ENCODE measurements around the gene SERTAD4.
"Not testable (repeated sequence)": the region's sequence is repeated elsewhere in the genome, so short reads cannot be mapped to it uniquely, and the experiment has no call there.

The SERTAD4 gene

DNA sequence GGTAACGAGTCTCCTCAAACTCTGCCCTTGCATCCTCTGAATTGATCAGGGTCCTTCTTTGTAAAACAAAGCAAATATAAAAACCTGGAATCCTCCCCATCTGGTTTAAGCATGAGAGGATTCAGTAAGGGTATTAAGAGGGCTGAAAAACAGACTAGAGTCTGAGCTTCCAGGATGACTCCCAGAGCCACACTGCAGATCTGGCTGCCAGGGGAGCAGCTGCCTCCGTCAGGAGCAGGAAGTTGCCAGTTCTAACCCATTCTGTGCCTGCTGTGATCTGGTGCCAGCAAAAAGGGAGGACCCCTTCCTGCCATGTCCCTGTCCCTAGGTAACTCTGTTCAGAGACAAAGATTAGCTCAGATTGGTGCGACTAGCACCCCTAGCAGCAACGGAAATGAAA is 27.5 kb downstream of the SERTAD4 start:
- DNase-seq (ENCODE audit: low spot score) = no peak

GRCh38 chr1:210262167-210262896 is 29.7 kb downstream of the SERTAD4 start:
- DNase-seq (ENCODE audit: low spot score) = no peak

- no peak for DNase-seq (ENCODE audit: low spot score)
These were observed 30.3 kb downstream of the SERTAD4 start for GRCh38 chr1:210262897-210263272.

GRCh38 chr1:210263963-210264362 is 31.4 kb downstream of the SERTAD4 start:
- DNase-seq (ENCODE audit: low spot score) = no peak

DNA sequence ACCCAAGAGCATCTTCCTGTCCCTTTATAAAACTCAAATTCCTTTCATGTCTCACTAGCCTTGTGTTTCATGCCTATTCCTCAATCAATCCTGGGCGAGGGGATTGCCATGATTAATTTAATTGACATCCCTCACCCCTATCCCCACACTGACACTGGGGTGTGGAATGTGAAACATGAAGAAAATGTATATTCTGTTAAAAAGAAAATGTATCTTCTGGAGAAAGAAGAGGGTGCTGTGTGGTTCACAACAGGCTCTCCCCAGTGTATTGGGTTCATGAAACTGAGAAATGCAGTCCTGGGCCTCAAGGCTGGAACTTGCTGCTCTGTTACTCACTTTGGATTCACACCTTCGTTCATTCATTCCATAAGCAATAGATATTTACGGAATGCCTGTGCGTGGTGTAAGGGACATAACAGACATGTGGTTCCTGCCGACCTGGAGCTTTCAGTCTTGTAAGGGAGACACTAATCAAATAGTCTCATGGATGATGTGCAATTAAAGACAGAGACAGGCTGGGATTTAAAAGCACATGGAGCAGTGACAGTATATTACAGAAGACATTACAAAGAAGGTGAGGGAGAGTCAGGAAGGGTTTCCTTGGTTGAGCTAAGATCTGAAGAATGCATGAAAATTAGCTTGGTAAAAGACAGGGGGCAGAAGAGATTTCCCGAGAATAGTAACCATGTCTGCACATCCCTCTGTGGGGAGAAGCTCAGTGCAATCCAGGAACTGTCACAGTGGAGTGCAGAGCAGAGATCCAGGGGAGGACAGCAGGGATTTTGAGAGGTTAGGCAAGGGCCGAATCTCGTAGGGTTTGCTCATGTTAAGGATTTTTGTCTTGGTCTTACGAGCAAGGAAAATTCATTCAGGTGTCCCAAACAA is 32.1 kb downstream of the SERTAD4 start:
- no peak for DNase-seq (ENCODE audit: low spot score)

- DNase-seq (ENCODE audit: low spot score) = not testable (repeated sequence)
These were observed 32.9 kb downstream of the SERTAD4 start for GRCh38 chr1:210265392-210265955.

DNA sequence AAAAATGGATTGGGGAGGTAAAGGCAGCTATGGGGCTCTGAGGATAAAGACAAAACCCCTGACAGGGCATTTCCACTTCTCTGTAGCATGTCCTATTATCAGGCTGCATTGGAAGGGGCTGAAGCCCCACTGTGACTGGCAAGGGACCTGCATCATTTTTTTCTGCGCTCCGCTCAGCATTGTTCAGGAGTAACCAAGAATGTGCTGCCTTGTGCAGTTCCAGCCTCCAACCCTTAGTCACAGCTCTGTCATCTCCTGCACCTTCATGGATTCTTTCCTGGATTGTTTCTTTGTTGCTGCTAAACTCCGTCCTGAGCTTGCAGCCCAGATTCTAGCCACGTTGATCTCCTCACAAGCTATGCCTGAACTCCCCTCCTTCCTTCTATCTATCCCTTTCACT is 37.4 kb downstream of the SERTAD4 start:
- DNase-seq (ENCODE audit: low spot score) = no peak

GRCh38 chr1:210272666-210273065 is 40.1 kb downstream of the SERTAD4 start:
- no peak for DNase-seq (ENCODE audit: low spot score)

DNA sequence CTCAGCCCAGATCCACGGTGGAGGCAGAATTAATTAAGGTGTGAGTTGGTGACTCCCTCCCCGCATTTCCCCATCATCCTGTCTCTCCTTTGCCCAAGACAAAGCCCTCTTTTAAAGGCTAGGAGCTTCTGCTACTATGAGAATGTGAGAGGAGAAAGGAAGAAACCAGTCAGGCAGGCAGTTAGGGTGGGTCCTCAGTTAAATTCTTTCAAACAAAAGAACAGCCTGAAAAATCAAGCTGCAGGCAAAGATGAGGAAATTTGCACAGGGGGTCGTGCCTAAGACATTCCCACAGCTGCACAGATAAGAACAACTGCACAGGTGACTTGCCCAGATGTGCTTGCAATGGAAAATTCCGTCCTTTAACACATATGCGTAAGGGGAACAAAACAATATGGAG is 47.6 kb downstream of the SERTAD4 start:
- DNase-seq (ENCODE audit: low spot score) = no peak

DNA sequence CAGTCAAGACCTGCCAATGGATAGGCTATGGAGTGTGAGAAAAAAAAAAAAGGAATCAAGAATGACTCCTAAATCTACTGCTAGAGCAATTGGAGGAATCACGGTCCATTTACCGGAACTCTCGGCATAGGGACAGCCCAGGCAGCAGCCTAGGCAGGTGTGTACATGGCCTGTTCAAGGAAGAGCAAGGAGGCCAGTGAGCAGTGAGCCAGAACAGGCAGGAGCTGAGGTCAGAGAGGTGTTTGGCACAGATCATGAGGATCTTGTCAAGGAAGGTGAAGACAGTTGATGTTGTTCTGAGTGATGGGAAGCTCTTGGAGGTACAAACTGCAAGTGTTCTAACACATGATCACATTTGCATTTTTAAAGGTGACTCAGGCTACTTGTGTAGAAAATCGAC is 55.5 kb downstream of the SERTAD4 start:
- DNase-seq (ENCODE audit: low spot score) = no peak

- no peak for DNase-seq (ENCODE audit: low spot score)
These were observed 56.7 kb downstream of the SERTAD4 start for GRCh38 chr1:210289248-210289647.

- DNase-seq (ENCODE audit: low spot score) = no peak
These were observed 58.6 kb downstream of the SERTAD4 start for GRCh38 chr1:210291081-210291764.

DNA sequence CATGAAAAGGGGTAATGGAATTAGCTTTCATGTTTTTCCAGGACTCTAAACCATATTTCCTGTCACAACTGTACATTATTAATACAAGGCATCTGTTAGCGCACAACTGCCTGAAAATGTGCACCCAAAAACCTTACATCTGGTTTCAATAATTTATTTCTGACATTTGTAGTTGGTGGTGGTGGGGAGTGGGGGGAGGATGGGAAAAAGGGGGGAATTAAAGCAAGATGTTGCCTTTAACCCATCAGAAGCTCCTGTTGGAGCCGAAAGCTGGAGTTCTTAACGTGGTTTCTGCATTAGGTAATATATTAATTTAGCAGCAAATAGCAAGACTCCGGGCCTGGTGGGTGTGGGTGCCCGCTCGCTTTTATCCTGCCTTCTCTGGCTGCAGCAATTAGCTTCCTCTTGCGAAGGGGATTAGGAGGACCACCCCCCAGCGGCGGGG is 59.2 kb downstream of the SERTAD4 start:
- no peak for DNase-seq (ENCODE audit: low spot score)

DNA sequence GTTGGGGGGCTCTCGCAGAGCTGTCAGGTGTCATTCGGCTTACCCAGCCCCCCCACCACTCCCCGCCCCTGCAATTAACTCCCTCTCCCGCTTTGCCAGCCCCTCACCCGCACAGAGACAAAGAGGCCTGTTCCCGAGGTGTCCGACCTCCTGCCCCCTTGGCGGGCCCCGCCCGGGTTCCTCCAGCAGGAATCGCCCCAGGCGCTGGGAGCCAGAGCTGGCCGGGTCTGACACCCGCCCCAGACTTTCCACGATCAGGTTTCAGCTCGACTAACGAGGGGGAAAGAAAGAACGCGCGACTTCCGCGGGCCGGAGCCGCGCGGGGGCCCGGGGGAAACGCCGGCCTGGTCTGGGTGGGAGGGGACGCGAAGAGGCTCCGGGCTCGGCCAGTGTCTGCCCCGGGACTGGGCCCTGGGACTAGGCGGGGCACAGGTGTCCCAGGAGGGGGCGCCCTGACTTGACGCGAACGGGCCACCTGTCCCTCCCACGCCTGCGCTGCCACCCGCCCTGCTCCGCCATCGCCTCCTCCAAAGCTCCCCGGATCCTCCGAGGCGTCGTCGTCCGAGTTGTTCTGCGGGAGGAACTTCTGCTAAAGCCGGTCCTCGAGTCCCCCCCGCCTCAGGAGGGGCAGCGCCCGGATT is 59.8 kb downstream of the SERTAD4 start:
- DNase-seq (ENCODE audit: low spot score) = no peak

GRCh38 chr1:210293171-210293607 is 60.6 kb downstream of the SERTAD4 start:
- DNase-seq (ENCODE audit: low spot score) = no peak

DNA sequence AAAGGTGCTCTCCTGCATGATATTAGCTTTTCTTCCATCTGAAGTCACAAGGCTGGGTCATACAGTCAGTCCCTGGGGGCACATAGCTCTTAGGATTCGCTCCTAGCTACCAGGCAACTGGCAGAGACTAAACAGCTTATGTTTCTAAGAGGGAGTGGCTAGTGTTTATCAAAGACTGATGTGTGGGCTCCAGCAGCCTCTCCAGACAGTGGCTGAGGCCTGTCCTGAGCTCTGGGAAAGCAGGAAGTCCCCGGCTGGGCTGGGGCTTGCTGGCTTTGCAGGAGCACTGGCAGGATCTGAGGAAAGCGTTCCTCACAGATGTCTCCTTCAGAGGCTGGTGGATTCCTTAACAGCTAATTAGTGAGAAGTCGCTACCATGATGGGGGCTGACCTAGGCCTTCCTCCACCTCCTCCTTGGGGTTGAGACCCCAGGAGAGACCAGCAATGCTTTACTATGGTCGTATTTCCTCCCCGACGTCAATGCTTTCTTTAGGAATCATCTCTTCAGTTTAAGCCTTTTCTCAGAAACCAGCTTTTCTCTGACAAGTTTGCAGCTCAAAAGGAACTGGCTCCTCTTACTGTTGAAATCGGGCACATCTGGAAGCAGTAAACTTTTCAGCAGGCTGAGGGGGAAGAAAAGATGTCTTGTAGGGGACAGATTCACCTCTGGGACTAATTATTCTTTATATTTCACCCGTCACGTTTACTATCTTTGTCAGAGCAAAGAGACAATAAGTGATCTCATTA is 62.6 kb downstream of the SERTAD4 start:
- DNase-seq (ENCODE audit: low spot score) = no peak
